RWPE2 (cell line): ENCODE results near the gene SLC38A8.

Source experiments
- ATAC-seq: fragments of 200-7000 bp; cut with Tn5 transposase; 3 replicates; pipeline ENCODE4 v1.9.1; 2021; ENCODE audit warnings: low read depth
- DNase-seq: peaks from one replicate; pipeline ENCODE4 v3.0.0-alpha.2; 2020; ENCODE audit warnings: low spot score
- H3K27ac ChIP-seq: fragments of 450-650 bp; 2 replicates; pipeline ENCODE4 v1.5.1; 2017; ENCODE audit warnings: mild to moderate bottlenecking; ENCODE audit not compliant: poor library complexity, severe bottlenecking
- H3K27me3 ChIP-seq: fragments of 250-450 bp; sonication (Bioruptor Pico); 2 replicates; pipeline ENCODE4 v1.5.1; 2021; ENCODE audit warnings: mild to moderate bottlenecking, moderate library complexity; ENCODE audit not compliant: insufficient read depth, poor library complexity, severe bottlenecking
- H3K36me3 ChIP-seq: fragments of 250-450 bp; sonication (Bioruptor Pico); 2 replicates; pipeline ENCODE4 v1.5.1; 2020; ENCODE audit warnings: low read depth, mild to moderate bottlenecking, moderate library complexity
- H3K4me1 ChIP-seq: fragments of 250-450 bp; sonication (Bioruptor Pico); 2 replicates; pipeline ENCODE4 v1.5.1; 2021; ENCODE audit warnings: mild to moderate bottlenecking, moderate library complexity; ENCODE audit not compliant: insufficient read depth, poor library complexity, severe bottlenecking
- H3K4me3 ChIP-seq: fragments of 250-450 bp; sonication (Bioruptor Pico); 2 replicates; pipeline ENCODE4 v1.5.1; 2021; ENCODE audit warnings: mild to moderate bottlenecking, moderate library complexity; ENCODE audit not compliant: severe bottlenecking
- H3K9me3 ChIP-seq: fragments of 250-450 bp; sonication (Bioruptor Pico); 2 replicates; pipeline ENCODE4 v1.5.1; 2021; ENCODE audit warnings: mild to moderate bottlenecking, moderate library complexity; ENCODE audit not compliant: severe bottlenecking
- TF ChIP-seq, protein P1 (sequence below): fragments of 450-650 bp; IDR thresholded peaks from one replicate; pipeline ENCODE4 v1.5.1; 2017; ENCODE audit warnings: mild to moderate bottlenecking, moderate library complexity; ENCODE audit not compliant: poor library complexity, severe bottlenecking

The SLC38A8 gene

DNA sequence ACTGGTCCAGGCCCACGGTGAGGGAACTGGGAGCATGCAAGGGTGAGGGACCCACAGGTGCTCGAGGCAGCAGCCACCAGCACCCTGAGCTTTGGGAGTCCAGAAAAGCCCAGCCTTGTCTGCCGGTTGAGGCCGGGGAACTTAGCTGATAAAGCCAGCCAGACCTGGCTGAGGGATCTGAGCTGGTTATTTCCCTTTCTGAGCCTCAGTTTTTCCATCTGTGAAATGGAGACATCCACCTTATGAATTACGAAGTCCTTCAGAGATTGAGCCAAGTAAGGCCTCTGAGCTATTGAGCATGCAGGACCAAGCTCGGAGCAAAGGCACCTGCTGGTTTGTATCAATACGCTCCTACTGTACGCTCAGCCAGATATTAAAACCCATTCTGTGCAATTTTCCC, 60.8 kb downstream of the SLC38A8 start:
- ATAC-seq (no peak), DNase-seq (no peak)
- no peaks in the 10 kb centered on the region for H3K36me3 ChIP-seq
- no peaks in the 10 kb centered on the region for H3K9me3 ChIP-seq
- no peak overlapping the region for H3K4me3 ChIP-seq
- no peaks in the 10 kb centered on the region for H3K4me1 ChIP-seq
- TF ChIP-seq, protein P1, sequence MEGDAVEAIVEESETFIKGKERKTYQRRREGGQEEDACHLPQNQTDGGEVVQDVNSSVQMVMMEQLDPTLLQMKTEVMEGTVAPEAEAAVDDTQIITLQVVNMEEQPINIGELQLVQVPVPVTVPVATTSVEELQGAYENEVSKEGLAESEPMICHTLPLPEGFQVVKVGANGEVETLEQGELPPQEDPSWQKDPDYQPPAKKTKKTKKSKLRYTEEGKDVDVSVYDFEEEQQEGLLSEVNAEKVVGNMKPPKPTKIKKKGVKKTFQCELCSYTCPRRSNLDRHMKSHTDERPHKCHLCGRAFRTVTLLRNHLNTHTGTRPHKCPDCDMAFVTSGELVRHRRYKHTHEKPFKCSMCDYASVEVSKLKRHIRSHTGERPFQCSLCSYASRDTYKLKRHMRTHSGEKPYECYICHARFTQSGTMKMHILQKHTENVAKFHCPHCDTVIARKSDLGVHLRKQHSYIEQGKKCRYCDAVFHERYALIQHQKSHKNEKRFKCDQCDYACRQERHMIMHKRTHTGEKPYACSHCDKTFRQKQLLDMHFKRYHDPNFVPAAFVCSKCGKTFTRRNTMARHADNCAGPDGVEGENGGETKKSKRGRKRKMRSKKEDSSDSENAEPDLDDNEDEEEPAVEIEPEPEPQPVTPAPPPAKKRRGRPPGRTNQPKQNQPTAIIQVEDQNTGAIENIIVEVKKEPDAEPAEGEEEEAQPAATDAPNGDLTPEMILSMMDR: no peak
- H3K27ac ChIP-seq: no peak overlapping the region
- H3K27me3 ChIP-seq: peaks cover 2% of the 10 kb centered on the region

DNA sequence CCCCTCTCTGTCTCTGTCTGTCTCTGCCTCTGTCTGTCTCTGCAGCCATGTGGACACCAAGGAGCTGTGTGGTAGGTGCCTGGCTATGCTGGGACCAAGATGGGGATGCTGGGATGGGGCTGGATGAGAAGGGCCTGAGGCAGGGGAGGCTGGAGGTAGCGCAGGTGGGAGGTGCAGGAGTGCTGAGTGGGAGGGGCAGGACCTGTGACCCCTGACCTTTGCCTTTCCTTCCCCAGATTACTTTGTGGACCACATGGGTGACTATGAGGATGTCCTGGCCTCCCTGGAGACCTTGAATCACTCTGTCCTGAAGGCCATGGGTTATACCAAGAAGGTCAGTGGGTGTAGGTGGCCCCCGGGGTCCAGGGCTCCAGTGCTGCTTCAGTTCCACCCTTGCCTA, 61.8 kb downstream of the SLC38A8 start:
- TF ChIP-seq, protein P1: no peak
- Histone ChIP-seq H3K36me3 (no peaks in the 10 kb centered on the region), H3K9me3 (no peaks in the 10 kb centered on the region), H3K27me3 (no peaks in the 10 kb centered on the region), H3K27ac (no peak overlapping the region), H3K4me3 (no peak overlapping the region), H3K4me1 (no peaks in the 10 kb centered on the region)
- DNase-seq (no peak), ATAC-seq (no peak)

DNA sequence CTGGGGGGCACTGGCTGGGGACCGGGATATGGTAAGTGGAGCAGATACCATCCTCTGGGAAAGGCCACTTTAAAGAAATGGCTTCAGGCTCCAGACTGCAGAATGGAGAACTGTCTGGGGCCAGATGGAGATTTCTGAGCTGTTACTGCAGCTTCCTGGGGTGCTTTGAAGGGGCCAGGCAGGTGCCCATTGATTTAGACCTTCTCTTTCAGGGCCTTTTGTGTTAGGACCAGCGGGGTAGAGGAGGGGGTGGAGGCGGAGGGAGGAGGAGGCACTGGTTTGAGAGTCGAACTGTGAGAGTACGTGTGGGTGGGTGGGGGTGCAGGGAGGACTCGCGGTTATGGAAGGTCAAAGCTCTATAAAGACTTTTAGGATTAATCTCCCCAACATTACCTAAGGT, 63.2 kb downstream of the SLC38A8 start:
- ATAC-seq (no peak), DNase-seq (no peak)
- Histone ChIP-seq H3K4me3 (no peak overlapping the region), H3K4me1 (no peaks in the 10 kb centered on the region), H3K27me3 (no peaks in the 10 kb centered on the region), H3K27ac (no peak overlapping the region), H3K36me3 (no peaks in the 10 kb centered on the region), H3K9me3 (no peaks in the 10 kb centered on the region)
- TF ChIP-seq, protein P1: no peak

DNA sequence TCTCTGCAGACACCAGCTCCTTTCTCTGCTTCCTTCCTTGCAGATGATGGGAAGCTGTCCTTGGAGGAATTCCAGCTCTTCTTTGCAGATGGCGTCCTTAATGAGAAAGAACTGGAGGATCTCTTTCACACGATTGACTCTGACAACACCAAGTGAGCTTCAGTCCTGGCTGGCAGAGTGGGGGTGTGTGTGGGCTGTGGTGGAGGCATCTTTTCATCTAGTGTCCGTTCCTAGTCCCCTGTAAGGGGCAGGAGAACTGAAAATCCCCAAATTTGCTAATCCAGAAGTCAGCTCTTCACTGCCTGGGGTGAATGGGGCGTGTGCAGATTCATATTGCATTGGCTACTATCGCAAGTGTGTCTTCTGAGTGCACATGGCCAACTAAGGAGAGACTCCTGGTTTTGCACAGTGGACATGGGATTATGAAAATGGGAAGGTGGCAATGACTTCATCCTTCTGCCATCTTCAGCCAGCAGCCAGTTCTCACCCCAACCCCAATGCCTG, 64.1 kb downstream of the SLC38A8 start:
- no peak for DNase-seq
- H3K4me1 ChIP-seq: no peaks in the 10 kb centered on the region
- H3K27me3 ChIP-seq: no peaks in the 10 kb centered on the region
- H3K9me3 ChIP-seq: no peaks in the 10 kb centered on the region
- H3K27ac ChIP-seq: no peak overlapping the region
- no peak overlapping the region for H3K4me3 ChIP-seq
- no peak for ATAC-seq
- TF ChIP-seq, protein P1: no peak
- H3K36me3 ChIP-seq: no peaks in the 10 kb centered on the region

DNA sequence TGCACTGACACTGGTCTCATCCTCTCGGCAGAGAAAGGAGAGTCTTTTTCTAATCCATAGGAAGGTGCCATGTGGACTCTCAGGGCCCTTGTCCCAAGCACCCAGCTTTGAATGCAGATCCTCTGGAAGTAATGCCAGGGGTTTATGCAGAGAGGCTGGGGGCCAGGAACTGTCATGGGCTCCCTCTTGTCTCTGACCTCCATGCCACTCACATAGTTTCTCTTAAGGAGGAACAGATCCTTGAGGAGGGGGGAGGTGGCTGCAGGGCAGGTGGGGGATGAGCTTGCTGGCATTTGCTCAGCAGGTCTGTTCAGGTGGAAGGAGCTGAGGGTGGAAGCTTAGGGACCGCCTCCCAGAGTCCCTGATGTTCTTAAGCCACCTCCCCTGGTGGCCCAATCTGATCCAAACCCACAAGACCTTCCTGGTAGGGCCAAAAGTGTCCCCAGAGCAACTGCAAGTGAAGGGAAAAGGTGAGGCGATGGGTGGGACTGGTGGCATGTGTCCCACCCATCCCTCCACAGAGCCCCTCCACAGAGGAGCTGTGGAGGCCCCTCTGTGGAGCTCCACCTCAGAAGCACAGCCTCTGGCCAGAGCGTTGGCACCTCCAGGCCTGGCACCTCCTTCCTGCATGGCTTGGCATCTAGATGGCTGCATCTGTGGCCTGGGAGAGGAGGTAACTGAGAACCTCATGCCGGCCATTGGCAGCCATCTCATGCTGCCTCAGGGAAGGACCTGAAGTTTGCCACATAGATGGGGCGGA, 65.4 kb downstream of the SLC38A8 start:
- no peaks in the 10 kb centered on the region for H3K36me3 ChIP-seq
- no peaks in the 10 kb centered on the region for H3K27me3 ChIP-seq
- no peak overlapping the region for H3K4me3 ChIP-seq
- no peak overlapping the region for H3K27ac ChIP-seq
- DNase-seq (no peak), ATAC-seq (no peak)
- H3K4me1 ChIP-seq: no peaks in the 10 kb centered on the region
- H3K9me3 ChIP-seq: no peaks in the 10 kb centered on the region
- TF ChIP-seq, protein P1: no peak
